ENCODE results near the gene SLC27A1. TPM values are rescaled to one million over a fixed set of nuclear protein-coding genes. Genes with fewer than 3 reads are reported as not detected.

Gene SLC27A1
- total RNA-seq, 6 experiments from 2014 or later, result 11.5 to 14.9 (median 13.6) TPM

DNA sequence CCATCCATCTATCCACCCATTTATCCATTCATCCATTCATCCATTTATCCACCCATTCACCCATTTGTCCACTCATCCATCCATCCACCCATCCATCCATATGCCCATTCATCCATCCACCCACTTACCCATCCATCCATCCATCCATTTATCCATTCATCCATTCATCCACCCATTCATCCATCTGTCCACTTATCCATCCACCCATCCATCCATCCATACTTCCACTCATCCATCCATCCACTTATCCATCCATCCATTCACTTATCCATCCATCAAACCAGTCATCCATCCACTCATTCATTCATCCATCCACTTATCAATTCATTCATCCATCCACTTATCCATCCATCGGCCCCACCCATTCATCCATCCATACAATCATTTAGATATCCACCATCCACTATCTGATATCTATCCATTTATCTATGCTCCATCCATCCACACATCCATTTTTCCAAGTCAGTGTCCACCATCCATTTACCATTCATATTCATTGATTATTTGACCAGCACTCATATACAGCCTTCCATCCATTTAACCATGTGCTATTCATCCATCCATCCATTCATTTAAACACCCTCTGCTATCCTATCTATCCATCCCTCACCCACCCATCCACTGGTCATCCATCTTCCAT lies 24.7 kb upstream of the SLC27A1 start:
- TF ChIP-seq, protein P1, sequence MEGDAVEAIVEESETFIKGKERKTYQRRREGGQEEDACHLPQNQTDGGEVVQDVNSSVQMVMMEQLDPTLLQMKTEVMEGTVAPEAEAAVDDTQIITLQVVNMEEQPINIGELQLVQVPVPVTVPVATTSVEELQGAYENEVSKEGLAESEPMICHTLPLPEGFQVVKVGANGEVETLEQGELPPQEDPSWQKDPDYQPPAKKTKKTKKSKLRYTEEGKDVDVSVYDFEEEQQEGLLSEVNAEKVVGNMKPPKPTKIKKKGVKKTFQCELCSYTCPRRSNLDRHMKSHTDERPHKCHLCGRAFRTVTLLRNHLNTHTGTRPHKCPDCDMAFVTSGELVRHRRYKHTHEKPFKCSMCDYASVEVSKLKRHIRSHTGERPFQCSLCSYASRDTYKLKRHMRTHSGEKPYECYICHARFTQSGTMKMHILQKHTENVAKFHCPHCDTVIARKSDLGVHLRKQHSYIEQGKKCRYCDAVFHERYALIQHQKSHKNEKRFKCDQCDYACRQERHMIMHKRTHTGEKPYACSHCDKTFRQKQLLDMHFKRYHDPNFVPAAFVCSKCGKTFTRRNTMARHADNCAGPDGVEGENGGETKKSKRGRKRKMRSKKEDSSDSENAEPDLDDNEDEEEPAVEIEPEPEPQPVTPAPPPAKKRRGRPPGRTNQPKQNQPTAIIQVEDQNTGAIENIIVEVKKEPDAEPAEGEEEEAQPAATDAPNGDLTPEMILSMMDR (IDR thresholded peaks at IDR 0.05), result no peak
- Mint-ChIP-seq H3K9me3 (peaks cover 6% of the 10 kb centered on the region), H3K4me1 (ENCODE audit: low read depth) (peaks cover 9% of the 10 kb centered on the region), H3K36me3 (ENCODE audit: low read depth) (no peaks in the 10 kb centered on the region), H3K4me3 (no peak overlapping the region), H3K27me3 (ENCODE audit: insufficient read depth) (peaks cover 11% of the 10 kb centered on the region), H3K27ac (no peak overlapping the region)
- DNase-seq, result no peak

- Mint-ChIP-seq H3K4me3 (no peak overlapping the region), H3K9me3 (no peaks in the 10 kb centered on the region), H3K27ac (no peak overlapping the region), H3K27me3 (ENCODE audit: insufficient read depth) (peaks cover 15% of the 10 kb centered on the region), H3K4me1 (ENCODE audit: low read depth) (no peaks in the 10 kb centered on the region), H3K36me3 (ENCODE audit: low read depth) (no peaks in the 10 kb centered on the region)
- TF ChIP-seq, protein P1 (IDR thresholded peaks at IDR 0.05), result no peak
- no peak for DNase-seq
These were observed 22.6 kb upstream of the SLC27A1 start for GRCh38 chr19:17447704-17448130.

DNA sequence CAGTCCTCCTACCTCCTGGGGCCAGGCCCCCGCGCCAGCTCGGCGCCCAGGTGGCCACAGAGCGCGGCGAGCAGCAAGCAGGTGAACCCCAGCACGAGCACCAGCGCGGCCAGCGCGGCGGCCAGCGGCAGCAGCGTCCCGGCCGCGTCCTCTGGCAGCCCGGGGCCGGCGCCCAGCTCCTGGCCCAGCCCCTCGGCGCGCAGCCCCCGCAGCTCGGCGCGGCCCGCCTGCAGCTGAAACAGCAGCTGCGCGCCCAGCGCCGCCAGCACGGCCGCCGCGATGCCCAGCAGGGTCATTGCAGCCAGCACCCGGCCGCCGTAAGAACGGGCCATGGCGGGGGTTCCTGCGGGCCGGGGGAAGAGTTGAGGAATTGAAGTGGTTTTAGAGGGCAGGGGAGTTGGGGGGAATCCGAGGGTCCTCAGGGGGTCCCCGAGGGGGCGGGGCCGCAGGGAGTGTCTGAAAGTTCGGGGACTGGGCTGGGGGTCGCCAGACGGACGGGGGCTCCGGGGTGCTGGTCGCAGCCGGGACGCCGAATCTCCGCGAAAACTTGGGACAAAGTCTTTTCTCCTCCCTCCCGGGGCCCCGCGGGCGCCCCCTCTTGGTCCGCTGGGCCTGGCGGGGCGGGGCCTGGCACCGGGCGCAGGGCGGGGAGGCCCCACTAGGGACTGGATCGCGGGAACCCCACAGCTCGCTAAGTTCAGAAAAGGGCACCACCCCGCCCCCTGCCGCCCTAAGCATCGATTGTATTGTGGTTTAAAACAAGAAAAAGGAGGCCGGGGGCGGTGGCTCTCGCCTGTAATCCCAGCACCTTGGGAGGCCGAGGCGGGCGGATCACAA lies 22.0 kb upstream of the SLC27A1 start, which contains the start of gene TMEM221:
TSS of gene TMEM221 (minus strand) at position 538 of the 837 bp plus-strand sequence. CDS start at position 332, 206 bp downstream.
- TF ChIP-seq, protein P1 (IDR thresholded peaks at IDR 0.05), result peak; percentile 77
- no peak for DNase-seq
- H3K4me3 Mint-ChIP-seq, result peak within 1 kb of the TSS; percentile 26; the same call in 1 of the 2 replicates
- H3K27me3 Mint-ChIP-seq (ENCODE audit: insufficient read depth), result peaks cover 16% of the 10 kb centered on the region
- H3K27ac Mint-ChIP-seq, result no peak within 1 kb of the TSS
- no peaks in the 10 kb centered on the region for H3K36me3 Mint-ChIP-seq (ENCODE audit: low read depth)
- no peaks in the 10 kb centered on the region; the same call in 1 of the 2 replicates for H3K9me3 Mint-ChIP-seq
- no peaks in the 10 kb centered on the region for H3K4me1 Mint-ChIP-seq (ENCODE audit: low read depth)

DNA sequence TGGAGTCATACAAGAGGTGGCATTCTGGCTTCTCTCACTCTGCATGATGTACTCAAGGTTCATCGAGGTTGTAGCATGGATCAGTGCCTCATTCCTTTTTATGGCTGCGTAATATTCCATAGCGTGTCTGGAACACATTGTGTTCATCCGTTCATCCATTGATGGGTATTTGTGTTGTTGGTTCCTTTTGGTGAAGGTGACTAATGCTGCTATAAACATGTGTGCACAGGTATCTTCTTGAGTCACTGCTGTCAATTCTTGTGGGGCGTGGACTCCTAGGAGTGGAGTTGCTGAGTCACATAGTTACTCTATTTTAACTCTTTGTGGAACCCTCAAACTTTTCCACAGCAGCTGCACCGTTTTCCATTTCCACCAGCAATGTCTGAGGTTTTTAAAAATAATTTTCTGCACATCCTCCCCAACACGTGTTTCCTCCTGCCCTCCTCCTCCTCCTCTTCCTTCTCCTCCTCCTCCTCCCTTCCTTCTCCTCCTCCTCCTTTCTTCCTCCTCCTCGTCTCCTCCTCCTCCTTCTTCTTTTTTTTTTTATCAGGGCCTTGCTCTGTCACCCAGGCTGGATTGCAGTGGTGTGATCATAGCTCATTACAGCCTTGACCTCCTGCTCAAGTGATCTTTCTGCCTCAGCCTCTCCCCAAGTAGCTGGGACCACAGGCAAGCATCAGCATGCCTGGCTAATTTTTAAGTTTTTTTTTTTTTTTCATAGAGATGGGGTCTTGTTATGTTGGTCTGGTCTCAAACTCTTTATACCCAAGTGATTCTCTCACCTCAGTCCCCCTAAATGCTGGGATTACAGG lies 19.9 kb upstream of the SLC27A1 start:
- peaks cover 28% of the 10 kb centered on the region for H3K27me3 Mint-ChIP-seq (ENCODE audit: insufficient read depth)
- no peaks in the 10 kb centered on the region for H3K36me3 Mint-ChIP-seq (ENCODE audit: low read depth)
- H3K27ac Mint-ChIP-seq, result no peak overlapping the region
- no peak overlapping the region for H3K4me3 Mint-ChIP-seq
- no peaks in the 10 kb centered on the region for H3K4me1 Mint-ChIP-seq (ENCODE audit: low read depth)
- DNase-seq, result no peak
- H3K9me3 Mint-ChIP-seq, result no peaks in the 10 kb centered on the region; the same call in 1 of the 2 replicates
- TF ChIP-seq, protein P1 (IDR thresholded peaks at IDR 0.05), result no peak

GRCh38 chr19:17451820-17452219 lies 18.5 kb upstream of the SLC27A1 start:
- TF ChIP-seq, protein P1 (IDR thresholded peaks at IDR 0.05), result no peak
- H3K4me3 Mint-ChIP-seq, result no peak overlapping the region
- no peaks in the 10 kb centered on the region for H3K4me1 Mint-ChIP-seq (ENCODE audit: low read depth)
- H3K27me3 Mint-ChIP-seq (ENCODE audit: insufficient read depth), result peaks cover 28% of the 10 kb centered on the region
- no peak for DNase-seq
- no peaks in the 10 kb centered on the region for H3K36me3 Mint-ChIP-seq (ENCODE audit: low read depth)
- no peaks in the 10 kb centered on the region; the same call in 1 of the 2 replicates for H3K9me3 Mint-ChIP-seq
- H3K27ac Mint-ChIP-seq, result no peak overlapping the region

Data from HFFc6 (cell line).